Activated naive CD4-positive, alpha-beta T cell treated with Interleukin-2 at 50 U/mL for 16 hours (primary cell): ENCODE data around the gene URB1.
"Not testable (repeated sequence)": the region's sequence is repeated elsewhere in the genome, so short reads cannot be mapped to it uniquely, and the experiment has no call there.

Experiments
- DNase-seq: peaks from one replicate; pipeline ENCODE4 v3.0.0-alpha.2; 2020

Gene URB1

GRCh38 chr21:32412162-32413014 lies 19.6 kb upstream of the URB1 start, which contains the start of gene EVA1C:
Gene EVA1C, plus strand, starts transcription at chr21:32412706. Its CDS starts 148 bp downstream, at chr21:32412854.
- DNase-seq: peak; percentile 79

- peak; percentile 70 for DNase-seq
These were observed 18.7 kb upstream of the URB1 start for GRCh38 chr21:32411350-32412161.

DNA sequence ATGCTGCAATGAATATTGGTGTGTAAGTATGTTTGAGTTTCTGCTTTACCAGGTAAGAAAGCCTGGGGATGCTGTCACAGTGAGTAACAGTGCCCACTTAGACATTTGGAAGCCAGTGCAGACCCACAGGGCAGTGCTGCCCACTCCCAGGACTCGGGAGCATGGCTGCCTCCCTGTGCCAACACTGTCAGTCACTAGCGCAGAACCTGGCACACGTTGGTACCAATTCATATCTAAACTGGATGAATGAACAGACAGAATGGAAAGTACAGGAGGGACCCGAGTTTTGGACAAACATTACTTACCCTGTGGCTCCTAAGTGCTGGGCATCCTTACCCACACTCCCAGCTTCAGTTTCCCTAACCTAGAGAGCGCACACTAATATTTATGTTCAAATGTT lies 18.1 kb upstream of the URB1 start:
- no peak for DNase-seq

GRCh38 chr21:32410291-32410690 lies 17.5 kb upstream of the URB1 start:
- DNase-seq: no peak

DNA sequence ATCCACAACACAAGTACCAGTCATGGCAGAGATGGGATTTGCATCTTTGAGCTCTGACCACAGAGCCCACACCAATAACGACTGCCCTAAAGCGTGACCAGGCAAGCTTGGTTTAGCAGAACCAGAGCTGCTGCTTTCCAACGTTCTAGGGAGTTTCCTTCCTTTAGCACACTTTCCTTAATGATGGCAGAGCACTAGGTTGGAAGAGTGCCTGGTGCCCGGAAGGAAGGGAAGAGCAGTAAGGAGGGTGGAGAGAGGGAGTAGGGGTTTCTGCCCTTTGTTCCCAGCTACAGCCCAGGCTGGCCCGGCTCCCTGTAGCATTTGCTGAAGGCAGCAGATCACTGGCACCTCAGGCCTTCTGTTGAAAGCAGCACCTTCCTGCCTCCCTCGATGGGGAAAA lies 13.6 kb upstream of the URB1 start:
- no peak for DNase-seq

GRCh38 chr21:32403201-32403777 lies 10.5 kb upstream of the URB1 start:
- peak; percentile 51 for DNase-seq

DNA sequence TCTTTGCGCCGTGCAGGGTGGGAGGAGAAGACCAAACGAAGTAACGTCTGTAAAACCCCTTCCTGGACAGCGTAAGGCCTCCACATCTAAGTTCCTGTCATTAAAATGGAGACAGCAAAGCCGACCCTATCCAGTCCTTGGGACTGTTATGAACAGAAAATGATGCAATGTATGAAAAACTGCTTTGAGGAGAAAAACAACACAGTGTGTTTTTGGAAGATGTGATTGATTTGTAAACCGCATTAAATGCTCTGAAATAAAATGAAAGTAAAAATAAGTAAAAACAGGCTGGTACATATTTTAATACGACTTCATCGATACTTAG lies 827 bp upstream of the URB1 start:
- DNase-seq: no peak

DNA sequence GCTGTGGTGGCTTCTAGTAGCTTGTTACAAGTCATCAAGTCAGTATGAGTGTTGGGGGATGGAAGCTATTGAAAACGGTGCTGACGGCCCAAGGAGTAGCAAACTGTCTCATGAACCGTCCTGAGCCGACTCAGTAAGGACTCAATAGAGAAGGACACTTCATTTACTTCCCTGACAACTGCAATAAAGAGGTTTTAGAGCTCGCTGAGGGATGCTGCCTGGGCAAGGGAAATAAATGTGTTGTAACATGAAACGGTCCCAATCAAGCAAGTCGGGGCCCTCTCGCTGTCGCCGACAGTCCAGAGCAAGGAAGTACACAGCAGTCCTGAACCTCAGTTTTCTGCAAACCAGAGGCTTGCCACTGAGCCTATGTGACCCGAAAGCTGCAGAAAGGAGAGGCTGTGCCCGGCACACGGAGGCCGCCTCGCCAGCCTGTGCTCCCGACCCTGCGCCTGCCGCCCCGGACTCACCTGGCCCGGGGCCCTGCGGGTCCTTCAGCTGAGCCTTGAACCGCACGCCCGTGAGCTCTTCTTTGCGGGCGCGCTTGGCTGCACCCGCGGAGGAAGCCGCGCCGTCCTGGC lies 423 bp downstream of the URB1 start:
- DNase-seq: no peak

DNA sequence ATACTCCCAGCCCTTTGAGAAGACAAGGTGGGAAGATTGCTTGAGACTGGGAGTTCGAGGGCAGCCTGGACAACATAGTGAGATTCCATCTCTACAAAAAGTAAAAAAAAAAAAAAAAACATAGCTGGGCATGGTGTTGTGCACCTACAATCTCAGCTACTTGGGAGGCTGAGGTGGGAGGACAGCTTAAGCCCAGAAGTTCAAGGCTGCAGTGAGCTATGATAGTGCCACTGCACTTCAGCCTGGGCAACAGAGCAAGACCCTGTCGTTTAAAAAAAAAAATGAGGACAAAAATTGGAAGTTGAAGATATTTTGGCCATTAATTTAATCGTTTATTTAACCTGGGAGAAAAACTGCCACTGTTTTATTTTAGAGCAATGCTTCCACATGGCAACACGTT lies 1.1 kb downstream of the URB1 start:
- no peak for DNase-seq

DNA sequence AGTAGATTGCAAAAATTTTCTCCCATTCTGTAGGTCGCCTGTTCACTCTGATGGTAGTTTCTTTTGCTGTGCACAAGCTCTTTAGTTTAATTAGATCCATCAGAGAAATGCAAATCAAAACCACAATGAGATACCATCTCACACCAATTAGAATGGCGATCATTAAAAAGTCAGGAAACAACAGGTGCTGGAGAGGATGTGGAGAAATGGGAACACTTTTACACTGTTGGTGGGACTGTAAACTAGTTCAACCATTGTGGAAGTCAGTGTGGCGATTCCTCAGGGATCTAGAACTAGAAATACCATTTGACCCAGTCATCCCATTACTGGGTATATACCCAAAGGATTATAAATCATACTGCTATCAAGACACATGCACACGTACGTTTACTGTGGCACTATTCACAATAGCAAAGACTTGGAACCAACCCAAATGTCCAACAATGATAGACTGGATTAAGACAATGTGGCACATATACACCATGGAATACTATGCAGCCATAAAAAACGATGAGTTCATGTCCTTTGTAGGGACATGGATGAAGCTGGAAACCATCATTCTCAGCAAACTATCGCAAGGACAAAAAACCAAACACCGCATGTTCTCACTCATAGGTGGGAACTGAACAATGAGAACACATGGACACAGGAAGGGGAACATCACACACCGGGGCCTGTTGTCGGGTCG lies 2.1 kb downstream of the URB1 start:
- DNase-seq: not testable (repeated sequence)

DNA sequence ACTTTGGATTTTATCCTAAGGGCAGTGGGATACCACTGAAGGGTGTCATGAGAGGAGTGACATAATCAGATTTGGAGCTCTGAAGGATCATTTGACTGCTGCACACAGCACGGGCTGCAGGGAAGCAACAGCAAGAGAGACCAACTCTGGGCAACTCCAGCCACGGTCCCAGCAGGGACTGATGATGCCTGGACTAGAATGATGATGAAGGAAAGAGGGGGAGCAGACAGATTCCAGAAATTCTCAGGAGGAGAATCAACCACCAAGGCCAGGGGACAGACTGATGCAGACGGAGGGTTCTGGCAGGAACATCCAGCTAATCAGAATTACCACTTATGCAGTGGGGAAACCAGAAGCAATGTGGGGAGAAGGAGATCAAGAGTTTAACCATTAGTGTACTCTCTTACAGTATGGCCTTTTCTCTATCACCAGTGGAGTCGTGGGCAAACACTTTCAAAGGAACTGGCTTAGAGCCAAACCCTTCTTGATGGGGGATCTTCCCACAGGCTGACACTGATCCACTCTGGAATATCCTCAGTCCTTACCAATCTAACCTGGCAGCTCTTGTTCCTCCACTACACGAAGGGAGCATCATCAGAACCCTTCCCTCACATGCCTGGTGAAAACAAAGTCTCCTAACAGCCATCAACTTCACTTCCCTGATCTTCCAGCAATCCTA lies 3.3 kb downstream of the URB1 start:
- DNase-seq: no peak

DNA sequence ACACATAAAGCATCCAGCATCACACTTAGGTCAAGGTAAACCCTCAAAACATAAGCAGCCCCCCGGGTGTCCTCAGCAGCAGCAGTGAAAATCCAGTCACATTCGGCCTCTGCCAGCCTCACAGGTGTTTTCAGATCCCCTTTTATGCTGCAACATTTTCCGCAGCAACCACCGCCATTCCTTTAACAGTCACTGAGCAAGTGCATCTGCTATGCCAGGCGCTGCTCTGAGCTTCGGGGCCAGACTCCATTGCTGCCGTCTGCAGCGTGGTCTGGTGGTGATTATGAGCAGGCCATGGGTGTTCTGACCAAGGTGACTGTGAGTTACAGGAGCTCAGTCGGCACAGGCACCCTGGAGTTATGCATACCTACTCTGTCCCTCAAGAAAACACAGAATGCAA lies 4.5 kb downstream of the URB1 start:
- DNase-seq: no peak

- DNase-seq: no peak
These were observed 5.7 kb downstream of the URB1 start for GRCh38 chr21:32387151-32387550.

- no peak for DNase-seq
These were observed 6.5 kb downstream of the URB1 start for GRCh38 chr21:32386195-32386870.

DNA sequence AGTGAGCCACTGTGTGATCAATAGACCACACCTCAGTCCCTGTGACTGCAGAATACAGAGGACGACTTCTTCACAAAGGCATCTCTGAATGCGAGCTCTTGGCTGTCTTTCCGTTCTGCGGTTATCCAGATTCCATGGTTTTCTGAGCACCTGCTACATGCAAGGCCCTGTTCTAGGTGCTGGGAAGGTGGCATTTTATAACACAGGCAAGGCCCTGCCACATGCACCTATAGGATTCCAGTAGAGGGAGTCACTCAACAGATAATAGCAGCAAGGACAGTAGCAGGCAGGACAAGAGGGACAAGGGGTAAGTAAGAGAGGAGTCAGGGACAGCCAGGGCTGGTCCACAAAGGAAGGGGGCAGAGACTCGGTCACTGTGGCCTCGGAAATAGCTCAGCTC lies 9.0 kb downstream of the URB1 start:
- DNase-seq: no peak

GRCh38 chr21:32382108-32382644 lies 10.6 kb downstream of the URB1 start:
- DNase-seq: no peak

- DNase-seq: no peak
These were observed 11.2 kb downstream of the URB1 start for GRCh38 chr21:32381571-32381970.

GRCh38 chr21:32380940-32381339 lies 11.9 kb downstream of the URB1 start:
- no peak for DNase-seq

- DNase-seq: no peak
These were observed 13.9 kb downstream of the URB1 start for GRCh38 chr21:32378956-32379355.

DNA sequence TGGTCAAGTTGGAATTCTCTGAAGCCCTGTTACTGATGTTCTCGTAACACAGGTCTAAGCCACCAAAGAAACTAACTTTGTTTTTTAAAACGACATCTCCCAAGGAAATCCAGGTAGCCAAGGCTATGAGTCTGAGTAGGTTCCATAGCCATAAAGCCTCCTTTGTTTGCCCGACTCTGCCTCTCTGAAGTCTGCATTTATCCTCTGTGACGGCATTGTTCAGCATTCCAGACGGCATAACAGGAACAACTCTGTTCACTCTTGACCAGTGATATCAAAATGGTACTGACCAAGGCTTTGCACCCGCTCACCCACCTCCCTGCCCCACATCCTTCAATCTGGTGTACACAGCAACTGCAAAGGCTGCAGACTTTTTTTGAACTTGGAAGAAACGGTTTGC lies 14.8 kb downstream of the URB1 start:
- DNase-seq: no peak

DNA sequence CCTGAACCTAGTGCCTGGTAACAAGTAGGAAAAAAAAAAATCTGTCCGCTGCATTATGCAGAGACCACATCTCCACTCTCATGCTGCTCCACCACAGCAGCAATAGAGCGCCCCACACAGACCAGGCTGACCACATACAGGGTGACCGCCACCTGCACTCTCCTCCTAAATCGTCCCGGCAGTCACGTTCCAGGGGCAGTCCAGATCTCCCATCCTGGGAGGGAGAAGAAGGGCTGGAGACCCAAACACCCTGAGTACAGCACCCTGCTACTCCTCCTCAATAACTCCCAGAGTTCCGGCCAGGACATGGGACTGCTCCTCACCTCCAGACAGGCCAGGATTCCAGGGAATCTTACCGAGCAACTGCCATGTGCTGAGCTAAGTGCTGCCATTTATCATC lies 15.3 kb downstream of the URB1 start:
- DNase-seq: no peak
